Medulla oblongata (tissue), 1 donor: Measurements from ENCODE around the gene IQCB1.
"Not testable (repeated sequence)": the region's sequence is repeated elsewhere in the genome, so short reads cannot be mapped to it uniquely, and the experiment has no call there.

ENCODE experiments used
- DNase-seq: peaks from one replicate; pipeline ENCODE4 v3.0.0-alpha.2; 2015; ENCODE audit errors: extremely low spot score

Gene IQCB1

GRCh38 chr3:121809249-121809648 is 25.6 kb downstream of the IQCB1 start:
- DNase-seq = no peak

DNA sequence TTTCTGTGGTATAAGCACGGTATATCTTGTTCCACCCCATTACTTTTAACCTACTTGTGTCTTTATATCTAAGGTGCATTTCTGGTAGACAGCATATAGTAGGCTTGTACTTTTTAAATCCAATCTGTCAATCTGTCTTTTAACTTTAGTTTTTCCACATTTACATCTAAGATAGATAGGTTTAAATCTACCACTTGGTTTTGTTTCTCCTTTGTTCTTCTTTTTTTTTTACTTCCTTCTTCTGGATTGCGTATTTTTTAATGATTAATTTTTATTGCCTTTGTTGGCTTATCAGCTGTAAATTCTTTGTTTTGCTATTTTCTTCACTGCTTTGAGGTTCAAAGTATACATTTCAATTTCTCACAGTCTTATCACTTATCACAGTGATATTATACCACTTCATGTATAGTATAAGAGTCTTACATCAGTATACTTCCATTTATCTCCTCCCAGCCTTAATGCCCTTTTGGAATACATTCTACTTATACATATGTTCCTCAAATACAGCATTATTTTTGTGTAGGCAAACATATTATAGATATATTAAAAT is 31.0 kb downstream of the IQCB1 start:
- no peak for DNase-seq

GRCh38 chr3:121800906-121801305 is 34.0 kb downstream of the IQCB1 start:
- DNase-seq = no peak

- no peak for DNase-seq
Observed at GRCh38 chr3:121796970-121797369, 37.9 kb downstream of the IQCB1 start.

- no peak for DNase-seq
Observed at GRCh38 chr3:121794264-121794983, 40.4 kb downstream of the IQCB1 start.

DNA sequence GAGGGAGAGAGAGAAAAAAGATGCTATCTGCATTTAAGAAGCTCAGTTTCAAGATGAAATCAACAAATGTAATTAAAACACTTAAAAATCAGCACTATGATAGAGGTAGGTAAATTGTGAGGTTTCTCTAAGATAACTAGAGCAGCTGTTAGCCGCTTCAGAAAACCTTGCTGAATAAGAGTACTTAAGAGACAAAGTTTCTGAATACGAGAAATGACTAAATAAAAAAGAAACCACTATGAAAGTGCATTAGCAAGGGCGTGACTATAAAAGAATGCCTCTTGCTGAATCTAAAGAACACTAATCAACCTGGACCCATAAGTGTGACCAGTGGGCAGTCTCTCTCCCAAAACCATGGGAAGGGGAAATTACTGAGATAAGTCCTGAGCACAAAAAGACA is 41.8 kb downstream of the IQCB1 start:
- DNase-seq = no peak

- no peak for DNase-seq
Observed at GRCh38 chr3:121786485-121786884, 48.4 kb downstream of the IQCB1 start.

- DNase-seq = not testable (repeated sequence)
Observed at GRCh38 chr3:121782784-121783183, 52.1 kb downstream of the IQCB1 start.

GRCh38 chr3:121781611-121782010 is 53.2 kb downstream of the IQCB1 start:
- no peak for DNase-seq

DNA sequence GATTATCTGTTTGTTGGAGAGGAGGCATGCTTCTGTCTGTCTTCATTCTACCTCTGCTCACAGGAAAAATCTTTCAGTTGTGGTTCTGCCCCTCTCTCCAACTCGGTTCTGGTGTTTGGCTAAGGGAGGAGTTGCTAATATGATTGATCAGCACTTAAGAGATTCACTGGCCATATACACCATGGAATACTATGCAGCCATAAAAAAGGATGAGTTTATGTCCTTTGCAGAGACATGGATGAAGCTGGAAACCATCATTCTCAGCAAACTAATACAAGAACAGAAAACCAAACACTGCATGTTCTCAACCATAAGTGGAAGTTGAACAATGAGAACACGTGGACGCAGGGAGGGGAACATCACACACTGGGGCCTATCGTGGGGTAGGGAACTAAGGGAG is 59.8 kb downstream of the IQCB1 start:
- DNase-seq = not testable (repeated sequence)

DNA sequence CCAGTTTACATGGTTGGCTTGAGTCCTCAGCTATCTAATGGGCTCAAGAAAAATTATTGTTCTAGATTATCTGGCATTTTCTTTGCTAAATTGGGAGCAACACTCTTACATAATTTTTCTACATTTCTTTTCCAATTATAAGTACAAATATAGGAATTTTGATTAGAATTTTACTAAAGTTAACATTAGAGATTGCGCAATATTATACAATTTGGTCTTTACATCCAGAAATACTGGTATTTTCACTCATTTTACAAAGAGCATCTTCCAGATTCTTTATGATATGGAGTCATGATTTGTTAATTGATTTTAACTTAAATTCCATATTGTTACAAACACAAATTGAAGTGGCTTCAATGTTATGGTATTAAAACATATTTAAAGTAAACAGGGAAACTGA is 65.6 kb downstream of the IQCB1 start:
- no peak for DNase-seq

DNA sequence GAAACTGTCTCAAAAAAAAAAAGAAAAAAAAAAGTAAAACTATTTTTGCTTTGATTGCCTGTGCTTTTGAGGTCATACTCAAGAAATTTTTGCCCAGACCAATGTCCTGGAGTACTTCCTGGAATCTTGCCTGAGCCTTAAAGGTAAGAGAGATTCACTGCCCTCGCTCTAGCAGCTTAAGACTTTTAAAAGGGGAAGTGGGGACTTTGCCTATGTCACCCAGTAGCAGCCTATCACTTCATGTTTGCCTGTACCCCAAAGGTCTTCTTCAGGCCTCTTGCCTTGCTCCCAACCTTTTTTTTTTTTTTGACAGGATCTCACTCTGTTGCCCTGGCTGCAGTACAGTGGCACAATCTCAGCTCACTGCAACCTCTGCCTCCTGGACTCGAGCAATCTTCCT is 66.4 kb downstream of the IQCB1 start:
- DNase-seq = no peak

- DNase-seq = no peak
Observed at GRCh38 chr3:121759541-121760202, 75.2 kb downstream of the IQCB1 start.

DNA sequence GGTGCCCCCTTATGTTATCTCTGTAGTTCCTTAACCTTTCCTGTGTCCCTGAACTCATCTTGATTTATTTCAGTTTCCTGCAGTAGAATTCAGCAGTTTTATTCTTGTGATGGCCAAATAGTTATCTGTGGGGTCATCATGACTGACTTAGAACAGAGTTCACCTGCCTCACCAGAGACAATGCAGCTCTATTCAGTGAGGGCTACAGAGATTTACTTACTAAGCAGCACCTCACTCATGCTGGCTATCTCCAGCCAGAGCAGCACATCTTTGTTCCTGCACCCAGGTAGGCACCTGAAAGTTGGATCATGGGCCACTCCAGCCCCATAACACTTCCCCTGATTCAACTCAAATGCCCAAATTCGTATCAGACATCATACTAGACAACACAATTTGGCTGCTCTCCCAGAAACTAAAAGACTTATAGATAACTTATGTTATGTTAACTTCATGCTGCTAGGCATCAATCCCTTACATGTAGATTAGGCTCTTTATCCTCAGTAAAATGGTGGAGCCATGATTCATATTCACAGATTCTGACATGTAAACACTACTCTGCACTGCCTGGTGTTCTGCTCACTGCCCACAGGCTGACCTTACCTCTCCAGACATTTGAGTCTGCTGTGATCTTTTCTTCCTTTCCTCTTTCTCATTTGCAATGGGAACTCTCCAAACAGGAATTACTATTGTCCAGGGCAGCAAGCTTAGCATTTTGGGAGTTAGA is 76.0 kb downstream of the IQCB1 start:
- DNase-seq = no peak

DNA sequence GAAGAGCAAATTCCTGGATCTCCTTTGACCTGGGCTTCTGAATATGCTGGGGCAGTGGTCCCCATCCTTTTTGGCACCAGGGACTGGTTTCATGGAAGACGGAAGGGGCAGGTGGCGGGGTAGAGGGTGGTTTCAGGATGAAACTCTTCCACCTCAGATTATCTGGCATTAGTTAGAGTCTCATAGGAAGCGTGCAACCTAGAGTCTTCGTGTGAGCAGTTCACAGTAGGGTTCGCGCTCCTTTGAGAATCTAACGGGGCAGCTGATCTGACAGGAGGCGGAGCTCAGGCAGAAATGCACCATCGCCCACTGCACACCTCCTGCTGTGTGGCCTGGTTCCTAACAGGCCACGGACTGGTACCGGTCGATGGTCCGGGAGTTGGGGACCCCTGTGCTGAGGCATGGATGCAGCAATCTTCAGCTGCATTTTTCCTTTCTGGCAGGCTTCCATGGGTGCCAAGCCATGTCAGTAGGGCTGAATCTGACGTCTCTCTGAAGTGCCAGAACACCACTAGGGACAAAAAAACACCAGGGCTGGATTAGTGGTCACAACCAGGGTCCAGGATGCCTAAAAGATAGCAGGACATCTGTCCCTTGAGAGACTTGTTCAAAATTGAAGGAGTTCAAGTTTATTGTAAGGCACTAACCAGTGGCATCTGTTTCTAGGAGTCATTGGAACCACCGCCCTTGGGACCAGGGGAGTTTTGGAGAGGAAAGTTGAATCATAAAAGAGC is 76.9 kb downstream of the IQCB1 start:
- no peak for DNase-seq

GRCh38 chr3:121757087-121757811 is 77.6 kb downstream of the IQCB1 start:
- DNase-seq = no peak

- DNase-seq = no peak
Observed at GRCh38 chr3:121752772-121753171, 82.1 kb downstream of the IQCB1 start.

DNA sequence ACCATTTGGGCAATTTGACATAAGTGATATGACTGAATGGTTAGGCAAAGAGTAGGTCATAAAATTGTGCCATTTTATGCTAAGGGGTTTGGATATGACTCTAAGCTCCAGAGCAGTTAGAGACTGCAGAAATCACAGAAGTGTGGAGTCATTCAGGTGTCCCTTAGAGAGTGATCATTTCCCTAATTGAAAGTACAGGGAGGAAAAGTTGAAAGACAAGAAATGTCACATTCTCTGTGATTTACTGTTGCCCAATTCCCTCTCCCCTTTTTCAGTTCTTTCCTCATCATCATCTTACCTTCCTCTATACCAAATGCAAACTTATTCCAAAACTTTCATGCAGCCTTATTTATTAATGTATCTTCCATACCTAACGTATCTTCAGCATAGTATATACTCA is 82.6 kb downstream of the IQCB1 start:
- DNase-seq = no peak

DNA sequence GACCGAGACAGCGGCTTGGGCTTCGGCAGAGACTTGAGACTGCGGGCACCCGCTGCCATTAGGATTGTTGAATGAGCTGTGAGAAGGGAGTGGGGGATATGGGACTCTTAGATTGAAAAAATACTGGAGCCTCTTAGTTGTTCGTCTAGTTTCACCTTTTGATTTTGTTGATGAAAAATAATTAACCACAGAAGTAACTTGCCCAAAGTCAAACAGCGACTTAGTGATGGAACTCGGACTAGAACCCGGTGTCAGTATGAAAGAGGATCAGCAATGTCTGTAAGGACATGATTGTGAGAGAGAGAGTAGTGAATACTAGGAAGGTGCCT is 84.8 kb downstream of the IQCB1 start:
- DNase-seq = no peak

GRCh38 chr3:121749276-121750086 is 85.4 kb downstream of the IQCB1 start, which contains the start of gene GOLGB1:
GOLGB1 (minus strand) TSS chr3:121749741; CDS start chr3:121730971, 18,770 bp downstream.
- peak; percentile 100 for DNase-seq
